ENCODE data around the gene STIP1. TPM values are rescaled to one million over a fixed set of nuclear protein-coding genes. Genes with fewer than 3 reads are reported as not detected.

The STIP1 gene
- total RNA-seq, 1 donor from 2014 or later = 209 TPM

DNA sequence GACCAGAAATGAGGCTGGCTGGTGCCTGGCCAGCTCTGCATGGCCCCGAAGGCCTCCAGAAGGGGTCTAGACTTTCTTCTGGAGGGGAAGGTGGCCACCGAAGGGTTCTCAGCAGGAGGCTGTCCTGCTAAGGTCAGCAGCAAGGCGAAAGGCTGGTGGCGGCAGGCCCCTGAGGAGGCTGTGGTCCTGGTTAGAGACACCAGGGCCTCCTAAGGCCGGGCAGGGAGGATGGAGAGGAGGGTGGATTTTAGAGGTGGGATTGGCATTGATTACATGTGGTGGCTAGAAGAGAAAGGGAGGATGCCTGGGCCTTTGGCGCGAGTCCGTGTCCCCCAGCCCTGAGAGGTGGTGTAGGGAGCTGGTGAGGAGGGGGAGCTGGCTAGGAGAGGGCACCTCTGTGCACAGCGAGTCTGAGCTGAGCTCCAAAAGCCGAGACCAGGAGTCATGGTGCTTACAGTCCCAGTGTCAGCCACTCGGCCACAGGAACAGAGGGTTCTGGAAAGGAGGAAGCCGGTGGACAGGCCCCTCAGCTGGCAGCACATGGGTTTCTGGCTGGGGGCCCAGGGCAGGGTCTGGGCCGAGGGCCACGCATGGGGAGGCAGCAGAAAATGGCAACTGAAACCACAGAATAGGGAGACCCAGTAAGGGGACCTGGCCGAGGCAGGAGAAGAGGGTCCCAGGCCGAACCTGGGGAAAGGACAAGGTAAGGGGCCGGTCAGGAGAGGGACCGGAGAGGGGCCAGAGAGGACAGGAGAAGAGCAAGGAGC lies 23.0 kb downstream of the STIP1 start:
- Mint-ChIP-seq H3K9me3 (ENCODE audit: low read depth) (no peaks in the 10 kb centered on the region), H3K4me1 (ENCODE audit: low read depth) (no peaks in the 10 kb centered on the region), H3K27me3 (no peaks in the 10 kb centered on the region), H3K27ac (no peak overlapping the region), H3K36me3 (ENCODE audit: insufficient read depth) (peaks cover 6% of the 10 kb centered on the region), H3K4me3 (ENCODE audit: low read depth) (no peak overlapping the region)
- no peak for DNase-seq (ENCODE audit: low spot score, unreplicated experiment)
- TF ChIP-seq, protein P1, sequence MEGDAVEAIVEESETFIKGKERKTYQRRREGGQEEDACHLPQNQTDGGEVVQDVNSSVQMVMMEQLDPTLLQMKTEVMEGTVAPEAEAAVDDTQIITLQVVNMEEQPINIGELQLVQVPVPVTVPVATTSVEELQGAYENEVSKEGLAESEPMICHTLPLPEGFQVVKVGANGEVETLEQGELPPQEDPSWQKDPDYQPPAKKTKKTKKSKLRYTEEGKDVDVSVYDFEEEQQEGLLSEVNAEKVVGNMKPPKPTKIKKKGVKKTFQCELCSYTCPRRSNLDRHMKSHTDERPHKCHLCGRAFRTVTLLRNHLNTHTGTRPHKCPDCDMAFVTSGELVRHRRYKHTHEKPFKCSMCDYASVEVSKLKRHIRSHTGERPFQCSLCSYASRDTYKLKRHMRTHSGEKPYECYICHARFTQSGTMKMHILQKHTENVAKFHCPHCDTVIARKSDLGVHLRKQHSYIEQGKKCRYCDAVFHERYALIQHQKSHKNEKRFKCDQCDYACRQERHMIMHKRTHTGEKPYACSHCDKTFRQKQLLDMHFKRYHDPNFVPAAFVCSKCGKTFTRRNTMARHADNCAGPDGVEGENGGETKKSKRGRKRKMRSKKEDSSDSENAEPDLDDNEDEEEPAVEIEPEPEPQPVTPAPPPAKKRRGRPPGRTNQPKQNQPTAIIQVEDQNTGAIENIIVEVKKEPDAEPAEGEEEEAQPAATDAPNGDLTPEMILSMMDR (IDR thresholded peaks at IDR 0.05; ENCODE audit: unreplicated experiment) = no peak

DNA sequence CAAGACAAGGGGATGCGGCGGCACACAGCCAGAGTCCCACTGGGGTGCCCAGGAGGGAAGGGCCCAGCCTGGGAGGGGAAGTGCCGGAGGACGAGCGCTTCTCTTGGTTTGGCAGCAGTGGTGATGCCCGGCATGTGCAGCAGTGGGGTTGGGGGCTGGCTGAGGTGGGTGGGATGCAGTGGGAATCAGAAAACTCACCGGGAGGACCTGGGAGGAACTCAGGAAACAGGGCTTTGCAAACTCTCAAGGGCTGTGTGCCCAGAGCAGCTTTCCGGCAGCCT lies 23.5 kb downstream of the STIP1 start:
- DNase-seq (ENCODE audit: low spot score, unreplicated experiment) = no peak
- Mint-ChIP-seq H3K4me3 (ENCODE audit: low read depth) (no peak overlapping the region), H3K36me3 (ENCODE audit: insufficient read depth) (peaks cover 2% of the 10 kb centered on the region), H3K9me3 (ENCODE audit: low read depth) (no peaks in the 10 kb centered on the region), H3K27me3 (no peaks in the 10 kb centered on the region), H3K4me1 (ENCODE audit: low read depth) (no peaks in the 10 kb centered on the region), H3K27ac (no peak overlapping the region)
- TF ChIP-seq, protein P1 (IDR thresholded peaks at IDR 0.05; ENCODE audit: unreplicated experiment) = no peak

DNA sequence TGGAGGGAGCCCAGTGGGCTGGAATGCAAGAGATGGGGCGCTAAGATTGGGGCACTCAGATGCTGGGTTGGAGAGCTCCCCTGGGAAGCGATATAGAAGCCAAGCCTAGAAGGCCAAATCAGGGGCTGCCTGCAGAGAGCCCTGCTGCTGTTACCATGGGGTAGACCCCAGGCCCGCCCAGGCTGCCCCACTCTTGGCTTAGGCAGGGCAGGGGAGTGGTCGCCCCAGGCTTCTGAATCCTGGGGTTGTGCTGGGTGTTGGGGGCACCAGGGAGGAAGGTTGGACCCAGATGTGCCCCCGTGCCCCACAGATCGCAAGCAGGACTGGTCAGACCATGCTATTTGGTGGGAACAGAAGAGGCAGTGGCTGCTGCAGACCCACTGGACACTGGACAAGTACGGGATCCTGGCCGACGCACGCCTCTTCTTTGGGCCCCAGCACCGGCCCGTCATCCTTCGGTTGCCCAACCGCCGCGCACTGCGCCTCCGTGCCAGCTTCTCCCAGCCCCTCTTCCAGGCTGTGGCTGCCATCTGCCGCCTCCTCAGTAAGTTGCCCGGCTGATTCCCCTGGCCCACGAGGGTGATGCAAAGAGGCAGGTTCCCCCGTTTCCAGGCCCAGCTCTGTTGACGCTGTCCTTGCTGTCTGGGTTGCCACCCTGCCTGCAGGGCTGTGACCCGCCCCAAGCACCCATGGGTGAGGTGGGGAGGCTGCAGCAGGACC lies 24.5 kb downstream of the STIP1 start:
- no peak for DNase-seq (ENCODE audit: low spot score, unreplicated experiment)
- peaks cover 4% of the 10 kb centered on the region for H3K36me3 Mint-ChIP-seq (ENCODE audit: insufficient read depth)
- H3K4me3 Mint-ChIP-seq (ENCODE audit: low read depth) = no peak overlapping the region
- peak overlapping the region; percentile 82 for H3K27ac Mint-ChIP-seq
- no peaks in the 10 kb centered on the region for H3K9me3 Mint-ChIP-seq (ENCODE audit: low read depth)
- H3K27me3 Mint-ChIP-seq = no peaks in the 10 kb centered on the region
- H3K4me1 Mint-ChIP-seq (ENCODE audit: low read depth) = no peaks in the 10 kb centered on the region
- TF ChIP-seq, protein P1 (IDR thresholded peaks at IDR 0.05; ENCODE audit: unreplicated experiment) = no peak

- H3K36me3 Mint-ChIP-seq (ENCODE audit: insufficient read depth) = peaks cover 4% of the 10 kb centered on the region
- H3K9me3 Mint-ChIP-seq (ENCODE audit: low read depth) = no peaks in the 10 kb centered on the region
- TF ChIP-seq, protein P1 (IDR thresholded peaks at IDR 0.05; ENCODE audit: unreplicated experiment) = no peak
- H3K27me3 Mint-ChIP-seq = no peaks in the 10 kb centered on the region
- DNase-seq (ENCODE audit: low spot score, unreplicated experiment) = no peak
- no peak overlapping the region for H3K4me3 Mint-ChIP-seq (ENCODE audit: low read depth)
- H3K4me1 Mint-ChIP-seq (ENCODE audit: low read depth) = no peaks in the 10 kb centered on the region
- no peak overlapping the region for H3K27ac Mint-ChIP-seq
Measured at GRCh38 chr11:64211181-64211872, 25.4 kb downstream of the STIP1 start.

DNA sequence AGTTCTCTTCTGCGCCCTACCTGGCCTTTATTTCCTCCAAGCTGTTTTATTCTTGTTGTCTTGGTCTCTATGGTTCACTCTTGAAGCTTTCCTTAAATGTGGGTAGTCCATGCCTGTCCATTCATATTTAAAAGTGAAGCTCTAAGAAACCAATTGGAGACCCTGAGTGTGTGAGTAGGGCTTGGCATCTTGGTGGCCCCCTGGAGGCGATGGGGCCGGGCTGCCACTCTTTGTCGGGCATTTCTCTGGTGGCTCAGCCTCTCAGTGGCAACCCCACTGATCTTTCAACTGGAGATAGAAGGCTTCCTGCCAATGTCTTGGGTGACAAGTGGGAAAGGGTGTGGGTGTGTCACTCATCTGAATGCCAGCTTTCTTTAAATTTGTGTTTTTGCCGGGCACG lies 30.9 kb downstream of the STIP1 start:
- Mint-ChIP-seq H3K36me3 (ENCODE audit: insufficient read depth) (peaks cover 8% of the 10 kb centered on the region), H3K9me3 (ENCODE audit: low read depth) (no peaks in the 10 kb centered on the region), H3K4me3 (ENCODE audit: low read depth) (no peak overlapping the region), H3K27me3 (no peaks in the 10 kb centered on the region), H3K4me1 (ENCODE audit: low read depth) (peaks cover 6% of the 10 kb centered on the region), H3K27ac (no peak overlapping the region)
- DNase-seq (ENCODE audit: low spot score, unreplicated experiment) = no peak
- TF ChIP-seq, protein P1 (IDR thresholded peaks at IDR 0.05; ENCODE audit: unreplicated experiment) = no peak

Measured in progenitor cell of endocrine pancreas (in vitro differentiated cells).